Activated B cell treated with CpG ODN at 0.5 μM for 24 hours (primary cell): ENCODE data around the gene SLC6A17. TPM values are rescaled to one million over a fixed set of nuclear protein-coding genes. Genes with fewer than 3 reads are reported as not detected.

ENCODE experiments used
- ATAC-seq: fragments of 200-7000 bp; cut with Tn5 transposase; one replicate; pipeline ENCODE4 v1.10.0; 2021; ENCODE audit warnings: low read depth, mild to moderate bottlenecking, moderate library complexity
- CTCF ChIA-PET: fragments of 350-600 bp; sonication (Branson Sonifier 250); formaldehyde crosslinking; loops from one replicate; lab custom pipeline; 2021; ENCODE audit warnings: antibody characterized with exemption; lab: Charles Lee
- POLR2A ChIA-PET: fragments of 350-600 bp; sonication (Branson Sonifier 250); formaldehyde crosslinking; loops from one replicate; lab custom pipeline; 2021; ENCODE audit warnings: antibody characterized with exemption; lab: Charles Lee
- DNase-seq: peaks from one replicate; pipeline ENCODE4 v3.0.0; 2022
- H3K27ac Mint-ChIP-seq: one replicate; pipeline ENCODE4 v1.8.0; 2020; ENCODE audit warnings: mixed read lengths
- H3K27me3 Mint-ChIP-seq: one replicate; pipeline ENCODE4 v1.8.0; 2021; ENCODE audit warnings: mixed read lengths
- H3K36me3 Mint-ChIP-seq: one replicate; pipeline ENCODE4 v1.8.0; 2021; ENCODE audit warnings: low read depth, mixed read lengths
- H3K4me1 Mint-ChIP-seq: one replicate; pipeline ENCODE4 v1.8.0; 2021; ENCODE audit warnings: mixed read lengths
- H3K4me3 Mint-ChIP-seq: one replicate; pipeline ENCODE4 v1.8.0; 2020; ENCODE audit warnings: mild to moderate bottlenecking, mixed read lengths
- H3K9me3 Mint-ChIP-seq: one replicate; pipeline ENCODE4 v1.8.0; 2020; ENCODE audit warnings: mixed read lengths
- intact Hi-C: fragments of 100-400 bp; cut with micrococcal nuclease; formaldehyde crosslinking; loops from one replicate; pipeline ENCODE4 v1.15.1; 2024
- total RNA-seq: library from RNA; stranded (reverse); gene quantifications from 2 replicates; pipeline ENCODE4 v1.2.3, GENCODE V29; 2022
- TF ChIP-seq, protein P1 (sequence below): fragments of 200-600 bp; IDR thresholded peaks from one replicate; pipeline ENCODE4 v1.8.0; 2022; ENCODE audit warnings: antibody characterized with exemption, mild to moderate bottlenecking

Gene SLC6A17
- total RNA-seq, 1 donor from 2014 or later: not detected

DNA sequence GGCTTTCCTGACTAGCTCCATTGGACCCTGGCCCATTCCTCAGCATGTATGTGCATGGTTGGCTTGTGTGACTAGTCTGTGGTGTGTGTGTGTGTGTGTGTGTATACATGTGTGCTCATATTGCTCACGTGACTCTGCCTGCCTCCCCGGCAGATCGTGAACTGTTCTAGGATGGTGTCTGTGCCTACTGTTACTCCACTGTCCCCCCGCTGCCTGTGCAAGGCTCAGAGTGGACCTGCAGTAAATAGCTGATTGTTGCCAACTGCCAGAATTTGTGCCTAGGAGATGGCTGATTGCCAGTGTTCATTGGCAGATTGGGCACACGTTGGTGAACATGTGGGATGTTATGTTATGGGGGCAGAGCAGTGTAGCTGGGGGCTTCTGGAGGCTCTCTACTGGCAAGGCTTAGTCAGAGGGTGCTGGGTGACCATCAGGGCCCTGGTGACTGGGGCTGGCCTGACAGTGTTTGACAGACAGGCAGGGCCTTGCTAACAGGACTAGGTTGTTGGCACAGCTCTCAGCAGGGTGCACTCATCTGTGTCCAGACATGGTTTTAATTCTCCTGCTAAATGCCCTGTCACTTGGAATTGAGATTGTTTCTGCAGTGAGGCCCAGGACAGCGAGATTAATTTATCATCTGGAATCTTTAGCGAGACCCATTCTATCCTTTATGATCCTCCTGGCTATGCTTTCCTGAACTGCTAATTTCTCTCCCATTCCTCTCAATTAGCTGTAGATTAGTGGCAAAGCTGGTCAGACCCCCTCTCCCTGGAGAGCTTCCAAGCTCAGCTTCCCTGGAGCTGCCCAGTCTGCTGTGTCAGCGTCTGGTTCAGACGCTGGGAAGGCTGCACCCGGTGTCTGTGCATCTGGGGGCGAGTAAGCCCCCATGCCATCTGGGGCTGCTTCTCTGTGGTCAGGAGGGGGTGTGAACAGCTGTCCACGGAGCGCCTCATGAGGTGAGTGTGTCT lies 20.8 kb downstream of the SLC6A17 start:
- no peak overlapping the region for H3K27ac Mint-ChIP-seq
- peaks cover 16% of the 10 kb centered on the region for H3K27me3 Mint-ChIP-seq
- H3K4me1 Mint-ChIP-seq: no peaks in the 10 kb centered on the region
- no peaks in the 10 kb centered on the region for H3K36me3 Mint-ChIP-seq
- CTCF ChIA-PET: no interaction called here
- no peaks in the 10 kb centered on the region for H3K9me3 Mint-ChIP-seq
- ATAC-seq (no peak), DNase-seq (no peak)
- H3K4me3 Mint-ChIP-seq: no peak overlapping the region
- TF ChIP-seq, protein P1, sequence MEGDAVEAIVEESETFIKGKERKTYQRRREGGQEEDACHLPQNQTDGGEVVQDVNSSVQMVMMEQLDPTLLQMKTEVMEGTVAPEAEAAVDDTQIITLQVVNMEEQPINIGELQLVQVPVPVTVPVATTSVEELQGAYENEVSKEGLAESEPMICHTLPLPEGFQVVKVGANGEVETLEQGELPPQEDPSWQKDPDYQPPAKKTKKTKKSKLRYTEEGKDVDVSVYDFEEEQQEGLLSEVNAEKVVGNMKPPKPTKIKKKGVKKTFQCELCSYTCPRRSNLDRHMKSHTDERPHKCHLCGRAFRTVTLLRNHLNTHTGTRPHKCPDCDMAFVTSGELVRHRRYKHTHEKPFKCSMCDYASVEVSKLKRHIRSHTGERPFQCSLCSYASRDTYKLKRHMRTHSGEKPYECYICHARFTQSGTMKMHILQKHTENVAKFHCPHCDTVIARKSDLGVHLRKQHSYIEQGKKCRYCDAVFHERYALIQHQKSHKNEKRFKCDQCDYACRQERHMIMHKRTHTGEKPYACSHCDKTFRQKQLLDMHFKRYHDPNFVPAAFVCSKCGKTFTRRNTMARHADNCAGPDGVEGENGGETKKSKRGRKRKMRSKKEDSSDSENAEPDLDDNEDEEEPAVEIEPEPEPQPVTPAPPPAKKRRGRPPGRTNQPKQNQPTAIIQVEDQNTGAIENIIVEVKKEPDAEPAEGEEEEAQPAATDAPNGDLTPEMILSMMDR: no peak
- POLR2A ChIA-PET: no interaction called here
- intact Hi-C loops: no loop called here

DNA sequence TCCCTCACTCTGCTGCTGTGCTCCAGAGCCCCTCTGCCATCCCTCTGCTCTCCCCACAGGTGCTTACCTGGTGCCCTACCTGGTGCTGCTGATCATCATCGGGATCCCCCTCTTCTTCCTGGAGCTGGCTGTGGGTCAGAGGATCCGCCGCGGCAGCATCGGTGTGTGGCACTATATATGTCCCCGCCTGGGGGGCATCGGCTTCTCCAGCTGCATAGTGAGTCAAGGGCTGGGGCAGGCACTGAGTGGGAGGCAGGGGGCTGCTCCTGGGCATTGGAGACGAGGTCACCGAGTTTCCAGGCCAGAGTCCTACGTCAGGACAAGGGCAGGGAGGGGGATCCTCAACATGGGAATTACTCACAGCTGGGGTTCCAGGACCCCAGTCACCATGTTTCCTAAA lies 21.7 kb downstream of the SLC6A17 start:
- Mint-ChIP-seq H3K4me3 (no peak overlapping the region), H3K27me3 (peaks cover 16% of the 10 kb centered on the region), H3K36me3 (no peaks in the 10 kb centered on the region), H3K4me1 (no peaks in the 10 kb centered on the region), H3K27ac (no peak overlapping the region), H3K9me3 (no peaks in the 10 kb centered on the region)
- ChIA-PET CTCF (no interaction called here), POLR2A (no interaction called here)
- no peak for ATAC-seq
- TF ChIP-seq, protein P1: no peak
- DNase-seq: no peak
- intact Hi-C loops: no loop called here

DNA sequence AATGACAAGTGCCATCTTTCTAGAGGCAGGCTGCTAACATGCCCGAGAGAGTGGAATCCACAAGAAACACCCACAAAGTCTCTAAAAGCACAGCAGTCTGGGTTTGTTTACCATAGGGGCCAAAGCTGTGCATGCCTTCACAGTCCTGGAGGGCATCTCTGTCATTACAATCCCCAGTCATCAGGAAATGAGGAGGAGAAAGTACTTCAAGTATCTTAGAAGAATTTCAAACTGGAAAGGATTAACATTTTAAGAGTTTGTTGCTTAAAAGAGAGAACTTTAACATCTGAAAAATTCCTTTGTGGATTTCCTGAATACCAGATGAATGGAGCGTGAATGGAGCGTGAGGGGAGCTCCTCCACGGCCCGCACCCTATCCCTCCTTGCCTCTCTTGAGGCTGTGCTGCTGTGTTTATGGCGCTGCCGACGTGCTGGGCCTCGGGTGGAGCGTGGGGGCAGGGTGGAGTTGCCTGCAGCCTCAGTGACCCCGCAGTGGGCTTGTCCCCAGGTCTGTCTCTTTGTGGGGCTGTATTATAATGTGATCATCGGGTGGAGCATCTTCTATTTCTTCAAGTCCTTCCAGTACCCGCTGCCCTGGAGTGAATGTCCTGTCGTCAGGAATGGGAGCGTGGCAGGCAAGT lies 23.3 kb downstream of the SLC6A17 start:
- TF ChIP-seq, protein P1: no peak
- ATAC-seq (no peak), DNase-seq (no peak)
- H3K27ac Mint-ChIP-seq: no peak overlapping the region
- no peaks in the 10 kb centered on the region for H3K36me3 Mint-ChIP-seq
- POLR2A ChIA-PET: no interaction called here
- no peaks in the 10 kb centered on the region for H3K9me3 Mint-ChIP-seq
- CTCF ChIA-PET: no interaction called here
- no peak overlapping the region for H3K4me3 Mint-ChIP-seq
- intact Hi-C loops: no loop called here
- peaks cover 16% of the 10 kb centered on the region for H3K27me3 Mint-ChIP-seq
- no peaks in the 10 kb centered on the region for H3K4me1 Mint-ChIP-seq

DNA sequence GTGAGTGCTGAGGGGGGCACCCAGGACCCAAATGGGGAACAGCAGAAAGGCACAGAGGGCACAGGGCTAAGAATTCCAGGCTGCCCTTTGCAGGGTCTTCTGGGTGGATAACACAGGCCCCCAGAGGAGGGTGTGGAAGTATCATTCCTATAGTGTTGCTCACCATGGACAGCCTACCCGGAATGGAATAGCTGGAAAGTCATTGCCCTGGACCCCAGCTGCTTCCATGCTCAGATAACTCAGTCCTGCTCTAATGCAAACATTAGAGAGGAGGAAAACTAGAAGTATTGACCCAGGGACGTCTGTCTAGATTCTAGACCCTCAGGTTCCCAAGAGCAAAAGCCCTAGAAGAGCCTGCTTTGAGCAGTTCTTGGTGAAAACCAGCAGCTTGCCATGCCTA lies 24.7 kb downstream of the SLC6A17 start:
- TF ChIP-seq, protein P1: no peak
- Mint-ChIP-seq H3K4me3 (no peak overlapping the region), H3K4me1 (no peaks in the 10 kb centered on the region), H3K27me3 (peaks cover 16% of the 10 kb centered on the region), H3K27ac (no peak overlapping the region), H3K36me3 (no peaks in the 10 kb centered on the region), H3K9me3 (no peaks in the 10 kb centered on the region)
- ChIA-PET CTCF (no interaction called here), POLR2A (no interaction called here)
- DNase-seq: no peak
- ATAC-seq: no peak
- intact Hi-C loops: no loop called here

DNA sequence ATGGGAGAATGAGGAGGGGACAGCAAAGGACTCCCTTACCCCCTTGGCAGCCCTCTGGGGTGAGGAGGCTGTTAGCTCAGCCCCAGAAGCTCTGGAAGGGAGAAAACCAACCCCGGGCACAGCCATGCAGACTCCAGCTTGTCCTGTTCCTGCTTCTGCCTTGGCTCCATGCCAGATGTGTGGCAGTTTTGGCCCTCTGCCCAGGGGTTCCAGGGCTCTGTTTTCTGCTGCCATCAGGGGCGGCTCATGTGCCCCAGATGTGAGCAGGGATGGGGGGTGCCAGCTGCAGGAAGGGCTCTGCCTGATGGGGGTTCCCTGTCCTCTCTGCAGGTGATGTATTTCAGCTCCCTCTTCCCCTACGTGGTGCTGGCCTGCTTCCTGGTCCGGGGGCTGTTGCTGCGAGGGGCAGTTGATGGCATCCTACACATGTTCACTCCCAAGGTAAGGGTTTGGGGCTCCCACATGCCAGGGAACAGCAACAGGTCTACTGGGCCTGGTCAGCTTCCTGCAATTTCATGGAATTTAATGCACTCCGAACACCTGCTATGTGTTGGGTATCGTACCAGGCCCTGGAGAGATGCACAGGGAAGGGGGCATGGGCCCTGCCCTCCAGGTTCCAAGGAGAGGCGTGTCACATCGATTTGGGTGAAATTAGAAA lies 26.1 kb downstream of the SLC6A17 start:
- intact Hi-C loops: no loop called here
- POLR2A ChIA-PET: no interaction called here
- TF ChIP-seq, protein P1: no peak
- H3K27me3 Mint-ChIP-seq: peaks cover 16% of the 10 kb centered on the region
- no peak for DNase-seq
- H3K4me3 Mint-ChIP-seq: no peak overlapping the region
- no peaks in the 10 kb centered on the region for H3K4me1 Mint-ChIP-seq
- no peaks in the 10 kb centered on the region for H3K36me3 Mint-ChIP-seq
- no peak for ATAC-seq
- H3K27ac Mint-ChIP-seq: no peak overlapping the region
- CTCF ChIA-PET: no interaction called here
- H3K9me3 Mint-ChIP-seq: no peaks in the 10 kb centered on the region
